Stimulated activated naive CD8-positive, alpha-beta T cell treated with anti-CD3 and anti-CD28 coated beads, Interleukin-15, amount 100 ng/mL, for 72 hours (primary cell): Measurements from ENCODE around the gene SAV1.
"Not testable (repeated sequence)": the region's sequence is repeated elsewhere in the genome, so short reads cannot be mapped to it uniquely, and the experiment has no call there.

Source experiments
- ATAC-seq: fragments of 150-1000 bp; cut with Tn5 transposase; 2 replicates; pipeline ENCODE4 v1.10.0; 2021; ENCODE audit warnings: mild to moderate bottlenecking, moderate library complexity
- DNase-seq, 2 donors: peaks; one replicate each; pipeline ENCODE4 v3.0.0; 2021 to 2022
- H3K27ac Mint-ChIP-seq, 2 donors: one replicate each; pipeline ENCODE4 v1.8.0; 2022; ENCODE audit warnings: mild to moderate bottlenecking in 2 of 2, mixed read lengths in 2 of 2, moderate library complexity in 2 of 2
- H3K27me3 Mint-ChIP-seq: one replicate; pipeline ENCODE4 v1.8.0; 2022; ENCODE audit warnings: mixed read lengths
- H3K4me1 Mint-ChIP-seq: one replicate; pipeline ENCODE4 v1.8.0; 2022; ENCODE audit warnings: mild to moderate bottlenecking, mixed read lengths
- H3K4me3 Mint-ChIP-seq, 2 donors: one replicate each; pipeline ENCODE4 v1.8.0; 2022; ENCODE audit warnings: mild to moderate bottlenecking in 2 of 2, mixed read lengths in 2 of 2, moderate library complexity in 1 of 2
- H3K9me3 Mint-ChIP-seq, 2 donors: one replicate each; pipeline ENCODE4 v1.8.0; 2022; ENCODE audit warnings: mixed read lengths in 2 of 2

Gene SAV1

DNA sequence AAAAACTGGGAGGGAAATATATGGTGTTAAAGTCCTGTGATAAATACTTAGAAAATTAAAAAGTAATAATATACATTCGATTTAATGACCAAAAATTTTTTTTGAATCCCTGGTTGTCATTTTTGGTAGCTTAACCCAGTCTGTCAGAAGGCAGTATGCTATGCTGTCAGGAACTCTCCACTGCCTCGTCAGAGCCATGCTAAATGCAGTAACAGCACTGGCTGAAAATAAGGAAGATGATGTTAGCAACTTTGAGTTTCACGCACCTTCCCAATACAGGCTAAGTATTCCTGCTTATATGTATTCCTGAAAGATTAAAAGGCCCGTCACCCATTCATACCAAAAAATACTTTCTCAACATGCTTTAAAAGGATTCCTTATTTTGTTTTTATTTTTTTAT is 34.2 kb downstream of the SAV1 start:
- no peaks in the 10 kb centered on the region for H3K9me3 Mint-ChIP-seq
- DNase-seq (no peak), ATAC-seq (no peak)
- H3K4me1 Mint-ChIP-seq, result no peaks in the 10 kb centered on the region
- no peak overlapping the region for H3K27ac Mint-ChIP-seq
- no peaks in the 10 kb centered on the region for H3K27me3 Mint-ChIP-seq
- H3K4me3 Mint-ChIP-seq, result no peak overlapping the region

DNA sequence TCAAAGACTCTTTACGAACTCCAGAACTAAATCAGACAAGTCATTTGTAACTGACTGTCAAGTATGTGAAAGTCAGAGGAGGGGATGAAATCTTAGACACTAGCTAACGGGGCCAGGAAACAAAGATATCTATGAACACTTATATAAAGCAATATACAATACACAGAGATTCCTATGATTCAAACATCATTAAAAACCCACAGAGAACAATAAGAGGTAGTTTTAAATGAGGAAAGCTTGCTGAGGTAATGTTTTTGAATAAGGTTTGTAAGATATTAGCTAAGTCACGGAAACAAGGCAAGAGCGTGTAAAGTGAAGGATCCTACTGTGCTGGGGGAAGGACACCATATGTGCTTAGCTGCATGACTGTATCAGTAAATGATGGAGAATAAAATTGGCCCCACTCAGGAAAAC is 36.7 kb downstream of the SAV1 start:
- Mint-ChIP-seq H3K4me3 (no peak overlapping the region), H3K4me1 (no peaks in the 10 kb centered on the region), H3K27ac (no peak overlapping the region), H3K27me3 (no peaks in the 10 kb centered on the region), H3K9me3 (no peaks in the 10 kb centered on the region)
- no peak for DNase-seq
- no peak for ATAC-seq

DNA sequence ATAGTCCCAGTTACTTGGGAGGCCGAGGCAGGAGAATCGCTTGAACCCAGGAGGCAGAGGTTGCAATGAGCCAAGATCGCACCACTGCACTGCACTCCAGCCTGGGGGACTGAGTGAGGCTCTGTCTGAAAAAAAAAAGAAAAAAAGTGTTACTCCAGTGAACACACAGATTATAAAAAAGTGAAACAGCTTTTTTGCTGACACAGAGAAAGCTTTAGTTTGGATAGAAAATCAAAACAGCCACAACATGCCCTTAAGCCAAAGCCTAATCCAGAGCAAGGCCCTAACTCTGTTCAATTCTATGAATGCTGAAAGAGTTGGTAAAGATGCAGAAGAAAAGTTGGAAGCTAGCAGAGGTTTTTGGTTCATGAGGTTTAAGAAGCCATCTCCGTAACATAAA is 43.2 kb downstream of the SAV1 start:
- not testable (repeated sequence) for H3K4me3 Mint-ChIP-seq, H3K9me3 Mint-ChIP-seq, H3K27me3 Mint-ChIP-seq, H3K4me1 Mint-ChIP-seq, DNase-seq, ATAC-seq
- H3K27ac Mint-ChIP-seq, result peak overlapping the region in 1 of 2 donors; percentile 48

DNA sequence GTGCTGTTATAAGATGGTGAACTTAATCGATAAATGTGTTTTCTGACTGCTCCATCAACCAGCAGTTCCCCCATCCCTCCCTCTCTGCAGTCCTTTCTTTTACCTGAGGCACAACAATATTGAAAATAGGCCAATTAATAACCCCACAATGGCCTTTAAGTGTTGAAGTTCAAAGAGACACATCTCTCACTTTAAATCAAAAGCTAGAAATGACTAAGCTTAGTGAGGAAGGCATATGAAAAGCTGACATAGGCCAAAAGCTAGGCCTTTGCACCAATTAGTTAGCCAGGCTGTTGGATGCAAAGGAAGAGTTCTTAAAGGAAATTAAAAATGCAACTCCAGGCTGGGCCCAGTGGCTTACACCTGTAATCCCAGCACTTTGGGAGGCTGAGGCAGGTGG is 43.7 kb downstream of the SAV1 start:
- H3K27ac Mint-ChIP-seq, result peak overlapping the region in 1 of 2 donors; percentile 34
- no peak for ATAC-seq

DNA sequence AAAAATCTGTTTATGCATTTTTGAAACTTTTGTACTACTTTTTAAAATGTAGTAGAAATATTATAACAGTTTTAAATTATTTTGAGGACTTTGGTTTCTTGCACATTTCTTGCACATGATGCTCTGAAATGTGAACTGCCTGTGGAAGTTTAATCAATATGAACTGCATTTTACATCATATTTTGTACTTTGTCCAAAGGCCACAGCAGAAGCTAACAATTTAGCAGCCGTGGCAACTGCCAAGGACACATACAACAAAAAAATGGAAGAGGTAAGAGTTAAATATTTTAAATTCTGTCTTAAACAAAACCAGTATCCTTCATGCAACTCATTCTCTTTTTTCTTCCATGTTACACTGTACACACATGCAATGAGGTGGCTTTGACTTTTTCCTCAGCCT is 45.1 kb downstream of the SAV1 start:
- Mint-ChIP-seq H3K27ac (no peak overlapping the region), H3K27me3 (no peaks in the 10 kb centered on the region), H3K9me3 (no peaks in the 10 kb centered on the region), H3K4me1 (peaks cover 6% of the 10 kb centered on the region), H3K4me3 (no peak overlapping the region)
- no peak for ATAC-seq
- no peak for DNase-seq

More for the DNA sequence above, 43.7 kb downstream of the SAV1 start:
- no peaks in the 10 kb centered on the region for H3K27me3 Mint-ChIP-seq
- H3K9me3 Mint-ChIP-seq, result no peaks in the 10 kb centered on the region
- no peak for DNase-seq
- peaks cover 6% of the 10 kb centered on the region for H3K4me1 Mint-ChIP-seq
- H3K4me3 Mint-ChIP-seq, result no peak overlapping the region

DNA sequence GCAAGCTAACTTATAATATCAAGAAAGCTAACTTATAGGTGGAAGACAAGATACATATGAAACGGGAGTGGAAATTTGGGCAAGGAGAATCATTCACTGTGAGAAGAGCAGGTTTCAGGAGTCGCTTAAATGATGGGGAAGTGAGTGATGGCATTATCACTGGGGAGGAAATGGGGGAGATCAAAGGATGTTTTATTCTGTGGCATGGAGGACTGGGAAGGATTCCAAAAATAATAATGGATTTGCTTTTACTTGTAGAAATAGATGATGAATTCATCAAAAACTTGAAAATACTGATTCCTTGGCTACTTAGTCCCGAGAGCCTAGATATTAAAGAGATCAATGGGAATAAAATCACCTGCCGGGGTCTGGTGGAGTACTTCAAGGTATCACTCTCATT is 47.8 kb downstream of the SAV1 start:
- H3K9me3 Mint-ChIP-seq, result no peaks in the 10 kb centered on the region
- no peak overlapping the region for H3K4me3 Mint-ChIP-seq
- DNase-seq (no peak), ATAC-seq (no peak)
- H3K27me3 Mint-ChIP-seq, result no peaks in the 10 kb centered on the region
- no peak overlapping the region for H3K27ac Mint-ChIP-seq
- peaks cover 6% of the 10 kb centered on the region for H3K4me1 Mint-ChIP-seq

DNA sequence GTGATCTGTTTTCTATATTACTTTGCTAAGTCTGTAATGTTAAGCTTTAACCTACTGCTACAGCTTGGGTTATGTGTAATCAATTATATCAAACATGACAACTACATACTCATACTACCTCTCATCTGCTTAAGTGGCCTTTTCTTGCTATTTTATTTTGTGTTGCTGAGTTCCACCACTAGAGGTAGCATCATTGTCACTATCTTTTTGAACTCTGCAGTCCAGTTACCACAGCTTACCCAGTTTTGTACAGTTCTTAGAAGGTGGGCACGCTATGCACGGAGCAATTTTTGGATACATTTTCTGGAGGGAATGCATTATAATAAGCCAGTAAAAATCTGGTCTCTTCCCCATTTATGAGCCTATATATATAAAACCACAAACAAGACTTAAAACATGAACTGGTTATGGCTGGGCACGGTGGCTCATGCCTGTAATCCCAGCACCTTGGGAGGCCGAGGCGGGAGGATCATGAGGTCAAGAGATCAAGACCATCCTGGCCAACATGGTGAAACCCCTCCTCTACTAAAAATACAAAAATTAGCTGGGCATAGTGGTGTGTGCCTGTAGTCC is 48.5 kb downstream of the SAV1 start:
- Mint-ChIP-seq H3K4me1 (peaks cover 6% of the 10 kb centered on the region), H3K27ac (no peak overlapping the region), H3K9me3 (no peaks in the 10 kb centered on the region), H3K4me3 (no peak overlapping the region), H3K27me3 (no peaks in the 10 kb centered on the region)
- ATAC-seq, result peak; percentile 49
- no peak for DNase-seq

DNA sequence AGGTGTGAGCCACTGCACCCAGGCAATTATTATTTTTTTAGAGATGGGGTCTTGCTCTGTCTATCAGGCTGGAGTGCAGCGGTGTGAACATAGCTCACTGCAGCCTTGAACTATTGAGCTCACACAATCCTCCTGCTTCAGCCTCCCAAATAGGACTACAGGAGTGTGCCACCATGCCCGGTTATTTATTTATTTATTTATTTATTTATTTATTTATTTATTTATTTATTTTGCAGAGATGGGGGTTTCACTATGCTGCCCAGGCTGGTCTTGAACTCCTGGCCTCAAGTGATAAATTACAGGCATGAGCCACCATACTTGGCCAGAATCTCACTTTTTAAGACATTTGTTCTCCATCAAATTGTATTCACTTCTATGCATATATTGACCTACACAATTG is 51.8 kb downstream of the SAV1 start:
- H3K9me3 Mint-ChIP-seq, result no peaks in the 10 kb centered on the region
- no peak overlapping the region for H3K27ac Mint-ChIP-seq
- no peaks in the 10 kb centered on the region for H3K27me3 Mint-ChIP-seq
- ATAC-seq (no peak), DNase-seq (no peak)
- H3K4me1 Mint-ChIP-seq, result no peaks in the 10 kb centered on the region
- no peak overlapping the region for H3K4me3 Mint-ChIP-seq

DNA sequence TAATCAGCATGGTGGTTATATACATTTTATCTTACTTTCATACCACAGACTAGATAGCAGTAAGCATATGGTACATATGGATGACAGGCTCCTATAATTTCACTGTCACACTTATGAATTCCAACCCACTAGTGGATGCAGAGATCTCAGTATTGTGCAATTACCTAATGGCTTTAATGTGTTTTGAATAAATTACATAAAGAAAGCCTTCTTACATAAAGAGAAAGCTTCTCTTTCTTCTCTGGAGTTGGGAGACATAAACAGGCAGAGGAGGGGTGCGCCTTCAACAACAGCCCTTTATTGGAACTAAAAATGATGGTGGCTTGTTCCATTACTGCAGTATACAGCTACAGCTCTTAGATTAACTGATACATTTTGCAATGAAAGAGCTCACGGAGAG is 52.6 kb downstream of the SAV1 start:
- no peaks in the 10 kb centered on the region for H3K27me3 Mint-ChIP-seq
- DNase-seq (no peak), ATAC-seq (no peak)
- no peaks in the 10 kb centered on the region for H3K9me3 Mint-ChIP-seq
- H3K27ac Mint-ChIP-seq, result no peak overlapping the region
- no peak overlapping the region for H3K4me3 Mint-ChIP-seq
- H3K4me1 Mint-ChIP-seq, result no peaks in the 10 kb centered on the region

DNA sequence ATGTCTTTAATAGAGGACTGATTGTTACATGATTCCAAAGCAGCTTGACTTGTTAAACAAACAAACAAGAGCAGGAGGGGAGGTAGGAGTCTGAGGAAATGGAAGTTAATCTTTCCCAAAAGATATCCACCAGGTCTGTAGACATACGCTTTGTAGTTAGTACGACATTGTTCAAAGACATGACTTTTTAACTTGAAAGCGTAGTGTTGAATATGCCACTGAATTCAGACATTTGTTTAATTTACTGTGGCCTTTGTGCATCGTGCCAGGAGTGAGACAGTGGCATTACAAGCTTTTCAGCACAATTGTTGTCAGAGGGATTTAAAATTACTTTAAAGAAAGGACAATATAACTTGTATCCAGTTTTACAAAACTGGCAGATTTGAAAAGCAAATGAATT is 53.0 kb downstream of the SAV1 start:
- DNase-seq (no peak), ATAC-seq (no peak)
- H3K27ac Mint-ChIP-seq, result no peak overlapping the region
- no peaks in the 10 kb centered on the region for H3K4me1 Mint-ChIP-seq
- H3K27me3 Mint-ChIP-seq, result no peaks in the 10 kb centered on the region
- H3K4me3 Mint-ChIP-seq, result no peak overlapping the region
- no peaks in the 10 kb centered on the region for H3K9me3 Mint-ChIP-seq

DNA sequence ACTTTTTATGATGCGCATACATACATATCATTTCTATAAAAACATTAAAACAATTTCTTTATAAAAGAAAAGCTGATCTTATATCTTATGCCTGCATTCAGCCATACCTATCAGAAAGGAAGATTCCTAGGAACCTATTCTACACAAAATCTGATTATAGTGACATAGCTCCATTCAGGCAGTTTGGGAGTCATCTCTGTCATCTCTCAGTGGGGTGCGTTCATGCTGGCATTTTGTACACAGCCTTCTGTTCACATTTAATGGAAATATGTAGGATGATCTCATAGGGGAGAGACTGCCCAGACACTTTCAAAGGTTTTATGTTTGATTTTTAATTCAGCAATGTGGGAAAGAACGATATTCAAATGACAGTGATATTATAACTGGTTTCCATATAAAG is 55.3 kb downstream of the SAV1 start:
- no peak for ATAC-seq
- Mint-ChIP-seq H3K27ac (no peak overlapping the region), H3K4me3 (no peak overlapping the region), H3K4me1 (no peaks in the 10 kb centered on the region), H3K9me3 (no peaks in the 10 kb centered on the region), H3K27me3 (no peaks in the 10 kb centered on the region)
- DNase-seq, result no peak

DNA sequence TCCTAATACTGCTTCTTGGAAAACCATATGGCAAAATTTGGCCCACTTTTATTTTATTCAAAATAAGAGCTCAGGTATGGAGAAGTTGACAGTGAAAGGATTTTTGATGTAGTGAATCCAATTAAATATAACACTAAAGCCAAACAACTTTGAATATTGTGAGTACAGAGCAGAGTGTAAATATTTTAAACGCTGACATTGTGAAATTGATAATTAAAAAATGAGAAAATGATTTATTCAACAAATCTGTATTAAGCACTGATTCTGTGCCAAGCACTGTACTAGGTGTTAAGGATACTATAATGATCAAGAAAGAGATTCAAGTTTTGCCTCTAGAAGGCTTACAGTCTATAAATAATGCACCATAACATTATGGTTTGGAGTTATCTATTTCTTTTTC is 57.6 kb downstream of the SAV1 start:
- ATAC-seq (no peak), DNase-seq (no peak)
- Mint-ChIP-seq H3K9me3 (no peaks in the 10 kb centered on the region), H3K4me3 (no peak overlapping the region), H3K27ac (no peak overlapping the region), H3K27me3 (no peaks in the 10 kb centered on the region), H3K4me1 (peaks cover 8% of the 10 kb centered on the region)

DNA sequence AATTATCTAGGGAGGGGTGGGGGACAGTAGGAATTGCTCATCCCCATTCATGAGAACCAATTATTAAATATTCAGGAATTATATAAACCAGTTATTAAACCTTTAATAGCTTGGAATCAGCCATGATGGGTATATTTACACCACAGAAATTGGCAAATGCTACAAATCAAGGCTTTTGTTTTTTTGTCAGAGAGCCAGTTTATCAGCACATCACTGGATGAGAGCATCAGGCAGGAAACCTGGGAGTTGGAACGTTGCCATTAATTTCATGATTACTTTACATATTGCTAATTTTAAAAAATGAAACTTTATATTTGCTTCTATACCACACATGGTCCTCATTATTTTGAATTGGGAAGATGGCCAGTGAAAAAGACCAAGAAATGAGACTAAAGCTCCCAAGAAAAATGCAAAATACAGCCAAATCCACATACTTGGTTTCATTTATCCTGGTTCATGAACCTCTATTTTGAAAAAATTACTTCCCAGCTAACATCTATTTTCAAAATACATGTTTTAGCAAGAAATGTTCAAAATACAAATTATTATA is 59.7 kb downstream of the SAV1 start:
- Mint-ChIP-seq H3K9me3 (no peaks in the 10 kb centered on the region), H3K27me3 (no peaks in the 10 kb centered on the region), H3K4me1 (peaks cover 8% of the 10 kb centered on the region), H3K4me3 (no peak overlapping the region), H3K27ac (no peak overlapping the region)
- ATAC-seq (no peak), DNase-seq (no peak)

DNA sequence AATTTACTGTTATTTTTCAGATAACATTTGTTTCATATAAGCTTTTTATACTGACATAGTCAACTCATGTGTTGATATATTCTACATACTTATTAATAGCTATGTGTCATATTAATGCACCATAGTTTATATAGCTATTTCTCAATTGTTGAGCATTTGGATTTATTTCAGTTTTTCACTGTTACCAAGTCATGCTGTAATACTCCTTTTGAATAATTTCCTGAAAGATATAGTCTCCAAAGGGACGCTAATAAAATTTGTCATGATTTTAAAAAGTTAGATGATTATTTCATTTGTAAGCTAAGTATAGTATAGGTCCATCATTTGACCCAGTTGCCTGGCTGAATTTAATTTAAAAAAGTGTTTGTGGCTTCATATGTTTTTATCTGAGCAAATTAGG is 60.3 kb downstream of the SAV1 start:
- Mint-ChIP-seq H3K27ac (no peak overlapping the region), H3K4me3 (no peak overlapping the region), H3K27me3 (no peaks in the 10 kb centered on the region), H3K9me3 (no peaks in the 10 kb centered on the region), H3K4me1 (peaks cover 8% of the 10 kb centered on the region)
- ATAC-seq, result no peak
- DNase-seq, result no peak

DNA sequence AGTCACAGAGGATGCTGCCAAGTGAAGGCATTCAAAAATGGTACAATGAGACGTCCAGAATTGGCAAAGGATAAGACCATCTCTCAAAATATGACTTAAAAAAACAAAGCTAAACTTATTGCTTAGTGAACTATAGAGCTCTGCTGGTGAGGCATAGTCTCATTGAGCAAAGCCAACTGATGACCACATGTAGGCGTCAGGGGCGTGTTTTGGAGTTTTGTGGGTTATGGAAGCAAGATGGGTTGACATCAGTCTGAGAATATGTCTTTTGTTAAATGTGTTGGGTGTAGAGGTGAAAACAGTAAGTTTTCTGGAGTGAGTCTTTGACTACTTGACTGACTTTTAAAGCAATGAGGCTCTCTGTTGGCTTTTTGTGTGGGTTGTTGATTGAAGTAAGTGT is 60.9 kb downstream of the SAV1 start:
- peaks cover 8% of the 10 kb centered on the region for H3K4me1 Mint-ChIP-seq
- no peaks in the 10 kb centered on the region for H3K27me3 Mint-ChIP-seq
- no peaks in the 10 kb centered on the region for H3K9me3 Mint-ChIP-seq
- no peak overlapping the region for H3K4me3 Mint-ChIP-seq
- no peak overlapping the region for H3K27ac Mint-ChIP-seq
- ATAC-seq, result peak; percentile 76
- DNase-seq, result peak; percentile 12 to 29

DNA sequence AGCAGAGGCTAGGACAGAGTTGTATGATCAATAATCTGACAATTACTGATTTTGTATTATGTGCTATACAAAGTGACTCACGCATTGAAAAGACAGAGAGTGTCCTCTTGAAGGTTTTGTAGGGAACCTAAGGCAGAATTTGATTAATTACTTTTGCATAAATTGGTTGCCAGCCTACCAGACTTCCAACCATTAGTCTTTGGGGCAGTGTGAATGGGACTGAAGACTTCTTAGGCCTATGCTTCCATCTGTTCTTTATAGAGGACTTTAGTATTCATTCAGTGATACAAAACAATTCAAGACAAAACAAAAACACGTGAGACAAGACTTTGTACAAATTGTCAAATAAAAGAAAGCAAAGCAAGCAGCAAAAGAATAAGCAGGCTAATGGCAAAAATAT is 61.6 kb downstream of the SAV1 start:
- Mint-ChIP-seq H3K27ac (no peak overlapping the region), H3K4me1 (peaks cover 8% of the 10 kb centered on the region), H3K27me3 (no peaks in the 10 kb centered on the region), H3K4me3 (no peak overlapping the region), H3K9me3 (no peaks in the 10 kb centered on the region)
- DNase-seq, result no peak
- ATAC-seq, result no peak

DNA sequence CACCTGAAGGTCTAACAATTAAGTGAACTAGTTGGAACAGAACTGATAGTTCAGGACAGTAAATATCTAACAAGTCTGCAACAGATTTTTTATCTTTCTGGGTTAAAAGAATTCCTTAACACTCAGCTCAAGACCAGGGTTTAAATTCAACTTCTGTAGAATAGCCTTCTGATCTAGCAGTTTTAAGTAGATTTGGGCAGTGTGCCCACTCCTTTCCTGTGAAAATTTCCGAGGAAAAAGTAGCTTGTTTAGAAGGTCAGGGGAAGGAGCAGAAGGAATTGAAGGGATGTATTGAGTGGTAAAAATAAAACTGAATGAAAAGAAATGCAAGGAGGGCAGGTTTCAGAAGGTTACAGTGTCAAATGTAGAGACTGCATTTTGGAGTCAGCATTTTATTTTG is 62.3 kb downstream of the SAV1 start:
- Mint-ChIP-seq H3K4me3 (no peak overlapping the region), H3K4me1 (peaks cover 8% of the 10 kb centered on the region), H3K27ac (no peak overlapping the region), H3K27me3 (no peaks in the 10 kb centered on the region), H3K9me3 (no peaks in the 10 kb centered on the region)
- DNase-seq, result no peak
- ATAC-seq, result no peak
